ENCODE results near the gene GPR25.
"Not testable (repeated sequence)": the region's sequence is repeated elsewhere in the genome, so short reads cannot be mapped to it uniquely, and the experiment has no call there.

The GPR25 gene

DNA sequence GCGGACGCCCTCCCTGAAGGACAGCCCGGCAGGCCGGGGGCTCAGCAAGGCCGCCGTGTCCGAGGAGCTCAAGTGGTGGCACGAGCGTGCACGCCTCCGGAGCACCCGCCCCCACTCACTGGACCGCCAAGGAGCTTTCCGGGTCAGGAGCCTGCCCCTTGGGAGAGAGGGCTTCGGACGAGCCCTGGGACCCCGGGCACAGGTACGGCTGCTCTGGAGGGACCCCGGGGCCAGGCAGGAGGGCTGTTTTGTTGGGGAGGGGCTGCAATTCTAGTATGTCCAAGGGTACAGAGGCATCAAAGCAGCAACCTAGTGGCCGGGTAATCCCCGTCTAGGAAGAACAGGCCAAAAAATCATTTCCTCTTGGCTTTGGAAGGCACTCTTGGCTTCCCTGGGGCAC lies 39.2 kb downstream of the GPR25 start:
- H3K4me1 Mint-ChIP-seq; H3K27ac Mint-ChIP-seq (ENCODE audit: low read depth); DNase-seq (ENCODE audit: low spot score in 2 of 2); H3K4me3 Mint-ChIP-seq; H3K36me3 Mint-ChIP-seq (ENCODE audit: insufficient read depth); H3K9me3 Mint-ChIP-seq; ATAC-seq (replicated peaks; ENCODE audit: extremely low read depth, poor library complexity, severe bottlenecking): not testable (repeated sequence)
- H3K27me3 Mint-ChIP-seq, result peaks cover 16% of the 10 kb centered on the region

DNA sequence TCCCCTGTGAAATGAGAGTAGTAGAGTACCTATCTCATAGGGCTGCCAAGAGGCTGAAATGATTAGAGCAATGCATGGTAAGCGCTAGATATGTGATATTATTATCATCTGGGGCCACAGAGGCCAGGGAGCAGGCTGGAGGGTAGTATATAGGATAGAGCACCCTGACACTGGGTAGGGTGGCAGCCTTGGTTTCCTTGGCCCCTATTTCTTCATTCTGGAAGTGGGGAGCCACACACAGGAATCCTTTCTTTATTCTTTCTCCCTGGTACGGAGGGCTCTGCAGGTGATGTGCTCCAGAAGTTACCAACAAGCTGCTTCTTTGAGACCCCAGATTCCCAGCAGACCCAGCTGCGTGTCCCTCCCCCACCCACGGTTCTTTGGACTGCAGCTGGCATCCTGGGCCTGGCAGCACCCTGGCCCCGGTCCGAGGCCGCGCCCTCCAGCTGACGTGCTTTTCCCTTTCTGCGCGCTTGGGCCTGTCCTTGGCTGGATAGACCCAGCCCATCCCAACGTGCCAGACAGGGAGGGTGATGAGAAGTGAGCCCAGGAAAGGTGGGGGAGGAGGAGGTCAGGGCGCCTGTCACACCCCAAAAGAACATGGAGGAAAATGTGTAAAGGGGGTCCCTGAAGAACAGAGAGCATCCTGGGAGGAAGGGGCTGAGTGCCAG lies 40.1 kb downstream of the GPR25 start:
- no peaks in the 10 kb centered on the region for H3K4me1 Mint-ChIP-seq
- ATAC-seq (replicated peaks; ENCODE audit: extremely low read depth, poor library complexity, severe bottlenecking) (no peak), DNase-seq (ENCODE audit: low spot score in 2 of 2) (no peak)
- H3K36me3 Mint-ChIP-seq (ENCODE audit: insufficient read depth), result no peaks in the 10 kb centered on the region
- no peak overlapping the region for H3K4me3 Mint-ChIP-seq
- H3K27me3 Mint-ChIP-seq, result peaks cover 10% of the 10 kb centered on the region
- no peaks in the 10 kb centered on the region for H3K9me3 Mint-ChIP-seq
- H3K27ac Mint-ChIP-seq (ENCODE audit: low read depth), result no peak overlapping the region

- DNase-seq (ENCODE audit: low spot score in 2 of 2), result no peak
- H3K4me3 Mint-ChIP-seq, result no peak overlapping the region
- H3K27ac Mint-ChIP-seq (ENCODE audit: low read depth), result no peak overlapping the region
- no peak for ATAC-seq (replicated peaks; ENCODE audit: extremely low read depth, poor library complexity, severe bottlenecking)
- no peaks in the 10 kb centered on the region for H3K4me1 Mint-ChIP-seq
- H3K36me3 Mint-ChIP-seq (ENCODE audit: insufficient read depth), result no peaks in the 10 kb centered on the region
- H3K9me3 Mint-ChIP-seq, result no peaks in the 10 kb centered on the region
- no peaks in the 10 kb centered on the region for H3K27me3 Mint-ChIP-seq
These were observed 43.4 kb downstream of the GPR25 start for GRCh38 chr1:200916152-200916551.

GRCh38 chr1:200916681-200917080 lies 43.9 kb downstream of the GPR25 start:
- Mint-ChIP-seq H3K4me1 (no peaks in the 10 kb centered on the region), H3K27me3 (peaks cover 3% of the 10 kb centered on the region), H3K4me3 (no peak overlapping the region), H3K27ac (ENCODE audit: low read depth) (no peak overlapping the region), H3K36me3 (ENCODE audit: insufficient read depth) (no peaks in the 10 kb centered on the region), H3K9me3 (no peaks in the 10 kb centered on the region)
- no peak for ATAC-seq (replicated peaks; ENCODE audit: extremely low read depth, poor library complexity, severe bottlenecking)
- no peak for DNase-seq (ENCODE audit: low spot score in 2 of 2)

DNA sequence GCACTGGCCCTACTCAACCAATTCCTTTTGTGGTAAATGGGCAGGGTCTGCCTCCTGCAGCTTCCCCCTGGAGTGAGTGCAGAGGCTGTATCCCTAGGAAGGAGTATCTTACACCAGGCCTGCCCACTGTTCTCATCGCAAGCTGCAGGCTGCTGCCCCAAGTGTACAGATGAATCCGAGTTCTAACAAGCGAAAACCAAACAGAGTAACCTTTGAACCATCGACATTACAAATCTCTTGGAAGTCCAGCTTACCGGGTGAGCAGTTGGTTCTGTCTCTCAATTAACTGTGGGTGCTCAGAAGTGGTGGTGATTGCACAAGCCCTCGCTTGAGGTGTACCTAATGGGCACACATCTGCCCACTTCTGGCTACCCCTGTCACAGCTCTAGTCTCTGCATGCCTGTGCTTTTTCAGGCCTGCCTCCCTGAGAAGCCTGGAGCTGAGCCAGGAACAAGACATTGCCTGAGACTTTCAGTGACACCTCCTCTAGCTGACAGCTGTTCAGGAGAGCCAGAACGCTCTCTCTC lies 44.6 kb downstream of the GPR25 start:
- Mint-ChIP-seq H3K36me3 (ENCODE audit: insufficient read depth) (no peaks in the 10 kb centered on the region), H3K27ac (ENCODE audit: low read depth) (no peak overlapping the region), H3K27me3 (peaks cover 10% of the 10 kb centered on the region), H3K4me1 (no peaks in the 10 kb centered on the region), H3K4me3 (no peak overlapping the region), H3K9me3 (no peaks in the 10 kb centered on the region)
- no peak for DNase-seq (ENCODE audit: low spot score in 2 of 2)
- no peak for ATAC-seq (replicated peaks; ENCODE audit: extremely low read depth, poor library complexity, severe bottlenecking)

DNA sequence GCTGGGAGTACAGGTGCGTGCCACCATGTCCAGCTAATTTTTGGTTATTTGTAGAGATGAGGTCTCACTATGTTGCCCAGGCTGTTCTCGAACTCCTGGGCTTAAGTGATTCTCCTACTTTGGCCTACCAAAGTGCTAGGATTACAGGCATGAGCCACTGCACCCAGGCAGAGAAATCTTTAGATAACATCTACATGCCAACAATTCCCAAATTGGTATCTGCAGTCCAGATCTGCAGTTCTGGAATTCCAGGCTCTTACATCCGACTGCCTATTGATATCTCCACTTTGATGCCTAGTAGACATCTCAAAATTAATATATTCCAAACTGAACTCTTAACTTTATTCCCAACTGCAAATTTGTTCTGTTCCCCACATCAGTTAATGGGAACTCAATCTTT lies 45.2 kb downstream of the GPR25 start:
- H3K4me1 Mint-ChIP-seq, result no peaks in the 10 kb centered on the region
- H3K27ac Mint-ChIP-seq (ENCODE audit: low read depth), result no peak overlapping the region
- H3K9me3 Mint-ChIP-seq, result no peaks in the 10 kb centered on the region
- no peaks in the 10 kb centered on the region for H3K36me3 Mint-ChIP-seq (ENCODE audit: insufficient read depth)
- DNase-seq (ENCODE audit: low spot score in 2 of 2) (no peak), ATAC-seq (replicated peaks; ENCODE audit: extremely low read depth, poor library complexity, severe bottlenecking) (no peak)
- no peak overlapping the region for H3K4me3 Mint-ChIP-seq
- H3K27me3 Mint-ChIP-seq, result peaks cover 10% of the 10 kb centered on the region

- Mint-ChIP-seq H3K27ac (ENCODE audit: low read depth) (no peak overlapping the region), H3K36me3 (ENCODE audit: insufficient read depth) (no peaks in the 10 kb centered on the region), H3K9me3 (no peaks in the 10 kb centered on the region)
These were observed 46.6 kb downstream of the GPR25 start for GRCh38 chr1:200919386-200919785.

DNA sequence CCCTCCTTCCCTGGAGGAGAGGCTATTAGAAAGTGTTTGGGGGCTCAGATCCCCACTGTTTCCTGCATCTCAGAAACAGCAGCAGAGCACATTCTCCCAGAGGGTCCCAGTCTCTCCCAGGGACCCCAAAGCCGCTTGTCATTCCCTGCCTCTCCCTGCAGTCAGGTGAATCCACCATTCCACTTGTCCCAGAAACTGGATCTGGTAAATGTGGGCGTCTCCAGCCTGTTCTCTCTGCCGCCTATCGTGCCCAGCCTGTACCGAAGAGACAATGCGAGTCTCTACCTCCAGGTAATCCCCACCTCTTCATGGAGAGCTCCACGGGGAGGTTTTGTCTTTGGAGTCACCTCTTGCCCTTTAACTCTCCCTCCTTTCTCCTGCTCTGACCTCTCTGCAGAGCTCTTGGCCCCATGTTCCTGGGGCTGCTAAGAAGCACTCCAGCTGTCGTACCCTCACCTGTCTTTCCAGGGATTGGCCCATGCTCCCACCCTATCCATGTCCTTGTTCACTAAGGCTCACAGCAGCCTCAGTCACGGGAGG lies 48.9 kb downstream of the GPR25 start:
- DNase-seq (ENCODE audit: low spot score in 2 of 2) (no peak), ATAC-seq (replicated peaks; ENCODE audit: extremely low read depth, poor library complexity, severe bottlenecking) (no peak)
- Mint-ChIP-seq H3K27me3 (peaks cover 10% of the 10 kb centered on the region), H3K36me3 (ENCODE audit: insufficient read depth) (no peaks in the 10 kb centered on the region), H3K9me3 (no peaks in the 10 kb centered on the region), H3K4me3 (no peak overlapping the region), H3K4me1 (peaks cover 6% of the 10 kb centered on the region), H3K27ac (ENCODE audit: low read depth) (no peak overlapping the region)

More at GRCh38 chr1:200919386-200919785, 46.6 kb downstream of the GPR25 start:
- no peak for ATAC-seq (replicated peaks; ENCODE audit: extremely low read depth, poor library complexity, severe bottlenecking)
- no peaks in the 10 kb centered on the region for H3K4me1 Mint-ChIP-seq
- DNase-seq (ENCODE audit: low spot score in 2 of 2), result no peak
- H3K4me3 Mint-ChIP-seq, result no peak overlapping the region
- H3K27me3 Mint-ChIP-seq, result peaks cover 10% of the 10 kb centered on the region

DNA sequence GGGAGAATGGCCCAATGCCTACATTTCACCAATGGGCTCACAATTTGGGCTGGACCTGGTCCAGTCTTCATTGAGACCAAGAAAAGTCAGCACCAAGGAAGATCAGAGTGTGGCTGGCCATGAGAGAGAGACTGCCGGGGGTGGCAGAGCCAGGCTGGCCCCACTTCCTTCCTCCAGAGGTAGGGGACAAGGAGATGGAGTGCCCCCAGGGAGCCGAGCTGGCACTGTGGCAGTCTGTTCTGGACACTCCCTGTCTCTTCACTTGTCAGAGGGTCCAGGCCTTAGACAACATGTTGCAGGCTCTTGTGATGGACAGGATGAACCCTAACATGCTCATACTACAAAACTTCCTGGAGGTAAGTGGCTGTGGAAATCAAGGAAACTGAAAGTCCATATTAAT lies 49.6 kb downstream of the GPR25 start:
- H3K27me3 Mint-ChIP-seq, result peaks cover 10% of the 10 kb centered on the region
- H3K36me3 Mint-ChIP-seq (ENCODE audit: insufficient read depth), result no peaks in the 10 kb centered on the region
- H3K4me3 Mint-ChIP-seq, result no peak overlapping the region
- peaks cover 6% of the 10 kb centered on the region for H3K4me1 Mint-ChIP-seq
- DNase-seq (ENCODE audit: low spot score in 2 of 2) (no peak), ATAC-seq (replicated peaks; ENCODE audit: extremely low read depth, poor library complexity, severe bottlenecking) (no peak)
- H3K9me3 Mint-ChIP-seq, result no peaks in the 10 kb centered on the region
- no peak overlapping the region for H3K27ac Mint-ChIP-seq (ENCODE audit: low read depth)

DNA sequence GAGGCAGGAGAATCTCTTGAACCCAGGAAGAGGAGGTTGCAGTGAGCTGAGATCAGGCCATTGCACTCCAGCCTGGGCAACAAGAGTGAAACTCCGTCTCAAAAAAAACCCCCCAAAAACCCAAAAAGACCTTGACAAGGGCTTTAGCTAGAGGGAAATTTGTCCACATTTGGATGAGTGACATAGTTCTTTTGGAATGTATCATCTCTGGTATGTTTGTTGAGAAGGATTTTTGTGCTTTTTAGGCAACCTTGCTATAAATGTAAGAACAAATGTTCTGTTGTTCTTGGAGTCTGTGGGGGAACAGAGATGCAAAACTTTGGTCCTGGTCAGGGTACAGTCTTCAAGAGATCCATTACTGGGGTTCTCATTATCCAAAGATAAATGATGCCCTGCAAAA lies 50.8 kb downstream of the GPR25 start:
- H3K36me3 Mint-ChIP-seq (ENCODE audit: insufficient read depth), result no peaks in the 10 kb centered on the region
- no peaks in the 10 kb centered on the region for H3K9me3 Mint-ChIP-seq
- DNase-seq (ENCODE audit: low spot score in 2 of 2) (no peak), ATAC-seq (replicated peaks; ENCODE audit: extremely low read depth, poor library complexity, severe bottlenecking) (no peak)
- H3K27ac Mint-ChIP-seq (ENCODE audit: low read depth), result no peak overlapping the region
- H3K4me1 Mint-ChIP-seq, result peaks cover 6% of the 10 kb centered on the region
- peaks cover 10% of the 10 kb centered on the region for H3K27me3 Mint-ChIP-seq
- no peak overlapping the region for H3K4me3 Mint-ChIP-seq

All from central memory CD8-positive, alpha-beta T cell (primary cell).